Measurements from ENCODE around the gene SLC15A3.

DNA sequence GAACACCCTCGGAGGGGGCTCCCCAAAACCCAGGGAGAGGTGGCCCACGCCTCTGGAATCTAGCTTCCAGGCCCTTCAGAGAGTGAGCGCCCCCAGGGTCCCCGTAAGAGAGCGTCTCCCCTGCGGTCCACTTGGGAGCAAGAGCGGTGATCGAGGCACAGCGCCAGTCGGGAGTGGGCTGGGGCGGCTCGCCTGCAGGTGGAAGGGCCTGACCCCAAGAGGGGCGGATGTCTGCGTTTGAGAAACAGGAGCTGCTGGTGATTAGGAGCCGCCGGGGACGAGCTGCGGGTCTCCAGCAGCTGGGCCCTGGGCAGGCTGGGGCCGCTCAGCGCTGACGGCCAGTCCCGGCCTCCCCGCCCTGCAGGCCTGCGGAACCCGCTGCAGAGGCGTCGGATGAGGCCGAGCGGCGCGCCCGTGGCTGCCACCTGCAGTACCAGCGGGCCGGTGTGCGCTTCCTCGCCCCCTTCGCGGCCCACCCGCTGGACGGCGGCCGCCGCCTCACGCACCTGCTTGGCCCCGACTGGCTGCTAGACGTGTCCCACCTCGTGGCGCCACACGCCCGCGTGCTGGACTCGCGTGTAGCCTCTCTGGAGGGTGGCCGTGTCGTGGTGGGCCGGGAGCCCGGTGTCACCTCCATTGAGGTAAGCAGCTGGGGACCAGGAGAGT is 17.7 kb downstream of the SLC15A3 start:
- no peak for TF ChIP-seq CTCF (IDR thresholded peaks at IDR 0.05)
- no peak for TF ChIP-seq POLR2A (IDR thresholded peaks at IDR 0.05)
